GM12878 (cell line): Measurements from ENCODE around the gene ARMC3. TPM values are rescaled to one million over a fixed set of nuclear protein-coding genes. Genes with fewer than 3 reads are reported as not detected.

Experiments used
- ATAC-seq: fragments of 200-7000 bp; cut with Tn5 transposase; 3 replicates; pipeline ENCODE4 v1.9.1; 2020; ENCODE audit warnings: mild to moderate bottlenecking, moderate library complexity
- BruUV-seq: library from RNA; stranded (reverse); fragments of 400-500 nt; replicated peaks from 2 replicates; lab custom pipeline; 2021; lab: Mats Ljungman, UMichigan
- CTCF ChIA-PET: fragments of 300-600 bp; sonication (Branson Sonifier 250); formaldehyde crosslinking; extraction: SDS; loops from one replicate; lab custom pipeline; 2021; ENCODE audit warnings: inconsistent platforms; lab: Yijun Ruan, JAX
- POLR2A ChIA-PET: fragments of 350-600 bp; formaldehyde crosslinking; extraction: SDS; loops from one replicate; lab custom pipeline; 2021; ENCODE audit warnings: inconsistent platforms; lab: Charles Lee
- RAD21 ChIA-PET: fragments of 300-600 bp; sonication (Branson Sonifier 250); formaldehyde crosslinking; loops from one replicate; lab custom pipeline; 2023; ENCODE audit warnings: antibody characterized with exemption; ENCODE audit not compliant: unreplicated experiment; lab: Charles Lee
- SMC1A ChIA-PET: fragments of 300-600 bp; sonication (Branson Sonifier 250); formaldehyde crosslinking; loops from one replicate; lab custom pipeline; 2023; ENCODE audit not compliant: unreplicated experiment, uncharacterized antibody; lab: Charles Lee
- DNase-seq: peaks from one replicate; pipeline ENCODE4 v3.0.0-alpha.2; 2011; ENCODE audit warnings: low read depth, low spot score
- FAIRE-seq: peaks from 3 replicates; lab custom pipeline; 2011; peaks lifted over from hg19 to GRCh38; lab: Jason Lieb, UNC
- H2AFZ ChIP-seq: 2 replicates; pipeline ENCODE4 v1.6.0; 2011; ENCODE audit warnings: low read depth, low read length, control low read depth; ENCODE audit not compliant: control insufficient read depth
- H3K27ac ChIP-seq: 2 replicates; pipeline ENCODE4 v1.5.1; 2011; ENCODE audit warnings: control low read depth; ENCODE audit not compliant: control insufficient read depth, insufficient read depth
- H3K27me3 ChIP-seq, 2 experiments: replicated peaks in 1 of 2; 2 replicates each; pipeline versions ENCODE4 v1.6.0 to v1.6.1; 2011; ENCODE audit warnings: low read length in 1 of 2; ENCODE audit not compliant: control insufficient read depth in 2 of 2, insufficient read depth in 2 of 2
- H3K36me3 ChIP-seq, 2 experiments: 2 replicates each; pipeline ENCODE4 v1.5.1; 2011; ENCODE audit warnings: low read length in 1 of 2; ENCODE audit not compliant: control insufficient read depth in 2 of 2, insufficient read depth in 2 of 2
- H3K4me1 ChIP-seq: 2 replicates; pipeline ENCODE4 v1.6.1; 2011; ENCODE audit warnings: mild to moderate bottlenecking, low read length, moderate library complexity, mixed read lengths; ENCODE audit not compliant: control insufficient read depth, insufficient read depth
- H3K4me2 ChIP-seq: 2 replicates; pipeline ENCODE4 v1.6.0; 2011; ENCODE audit warnings: control low read depth; ENCODE audit not compliant: control insufficient read depth, insufficient read depth
- H3K4me3 ChIP-seq: fragments of 200-600 bp; sonication (generic); 2 replicates; pipeline ENCODE4 v1.5.1; 2016
- H3K79me2 ChIP-seq: 2 replicates; pipeline ENCODE4 v1.6.0; 2011; ENCODE audit warnings: low read length; ENCODE audit not compliant: control insufficient read depth, insufficient read depth
- H3K9ac ChIP-seq: 2 replicates; pipeline ENCODE4 v1.8.0; 2011; ENCODE audit warnings: low read length, control low read depth, mixed read lengths; ENCODE audit not compliant: control insufficient read depth, insufficient read depth
- H3K9me3 ChIP-seq: replicated peaks from 3 replicates; pipeline ENCODE4 v1.5.1; 2011; ENCODE audit warnings: mild to moderate bottlenecking, low read length; ENCODE audit not compliant: control insufficient read depth, insufficient read depth
- H4K20me1 ChIP-seq: 2 replicates; pipeline ENCODE4 v1.6.0; 2011; ENCODE audit not compliant: control insufficient read depth, insufficient read depth
- CUX1 ChIP-seq: IDR thresholded peaks from 2 replicates; pipeline ENCODE4 v1.6.1; 2012; ENCODE audit warnings: improper control_type of control experiment, low read depth, low read length; ENCODE audit not compliant: insufficient replicate concordance
- HDGF ChIP-seq: fragments of 450-650 bp; IDR thresholded peaks from 2 replicates; pipeline ENCODE4 v1.6.1; 2016; ENCODE audit warnings: antibody characterized with exemption
- NR2F1 ChIP-seq: fragments of 450-650 bp; conservative IDR thresholded peaks from 2 replicates; pipeline ENCODE4 v1.6.1; 2017; ENCODE audit warnings: mild to moderate bottlenecking
- PAX5 ChIP-seq: IDR thresholded peaks from 2 replicates; pipeline ENCODE4 v1.6.1; 2011; ENCODE audit warnings: low read depth, low read length, borderline replicate concordance
- TARDBP ChIP-seq: IDR thresholded peaks from 2 replicates; pipeline ENCODE4 v1.6.1; 2016; ENCODE audit warnings: borderline replicate concordance
- WGBS: methylation state at CpG from one replicate; pipeline ENCODE4 v1.1.6; 2016; ENCODE audit warnings: low lambda C conversion rate; ENCODE audit not compliant: insufficient replicate concordance, insufficient coverage; ENCODE audit errors: missing lambda C conversion rate; 5-methylcytosine and 5-hydroxymethylcytosine counted together
- in situ Hi-C: fragments of 300-500 bp; cut with MboI; formaldehyde crosslinking; loops from 9 replicates; pipeline ENCODE4 v1.14.3; 2018; ENCODE audit warnings: mixed read lengths
- intact Hi-C: fragments of 100-400 bp; cut with micrococcal nuclease; formaldehyde crosslinking; loops from one replicate; pipeline ENCODE4 v1.14.2; 2022; ENCODE audit not compliant: unreplicated experiment
- polyA plus RNA-seq, 11 experiments: library from polyadenylated mRNA; depleted of rRNA in 4 of 11; unstranded in 6 of 11; stranded (reverse) in 5 of 11; fragments of >200 nt; fragmentation: Nextera tagmentation in 4 of 11; fragmentation: Illumina TruSeq in 1 of 11; extraction: Ambion mirVana in 4 of 11; extraction: Trizol in 1 of 11; gene quantifications; 1 replicate in 1 of 11; 2 replicates in 10 of 11; pipeline versions ENCODE4 v1.2.1 to v1.2.3, GENCODE V29; 2011 to 2016; ENCODE audit warnings: inconsistent platforms in 2 of 11, missing spikeins in 2 of 11, low read depth in 1 of 11
- total RNA-seq, 4 experiments: library from RNA; depleted of rRNA in 3 of 4; stranded (reverse); fragments of >200 nt in 3 of 4; fragmentation: Illumina TruSeq in 1 of 4; extraction: Trizol in 1 of 4; gene quantifications; 2 replicates each; pipeline versions ENCODE4 v1.2.1 to v1.2.3, GENCODE V29; 2013 to 2021

ARMC3 gene
- total and polyA plus RNA-seq, 10 of the 15 experiments (the other 5 are each of a cell fraction or from before 2014, with no cell fraction given), result 0.01 to 0.06 TPM; not detected in 8

- RAD21 ChIA-PET, result no interaction called here
- Histone ChIP-seq H3K9me3 (no peaks in the 10 kb centered on the region), H3K4me3 (no peak overlapping the region), H3K27me3 (0 out of 4 replicates have a peak, but pooled peaks cover 0 to 1% of the 10 kb centered on the region in 2 experiments), H3K36me3 (no peaks in the 10 kb centered on the region), H2AFZ (no peak overlapping the region), H3K27ac (no peak overlapping the region), H3K4me1 (peaks cover 27% of the 10 kb centered on the region), H3K4me2 (no peak overlapping the region), H3K79me2 (no peaks in the 10 kb centered on the region), H4K20me1 (no peaks in the 10 kb centered on the region), H3K9ac (no peak overlapping the region)
- POLR2A ChIA-PET, result no interaction called here
- CTCF ChIA-PET, result interaction anchor here (0.7 to 1.1 kb wide), 2 partner anchors 30 to 84 kb away, joined by 3 read pairs; no protein-coding TSS in a partner anchor
- no peak for TF ChIP-seq TARDBP
- no peak for TF ChIP-seq HDGF
- no peak for TF ChIP-seq NR2F1
- TF ChIP-seq CUX1, result no peak
- TF ChIP-seq PAX5, result no peak
- whole genome bisulfite sequencing, result 97% methylated on average over 3 of the region's 3 CpGs
- FAIRE-seq, result no peak
- DNase-seq, result no peak
- BruUV-seq, result no TSS peak
- intact Hi-C loops, result loop anchor here (10.0 kb wide), 1 partner anchor 369 kb away; no protein-coding TSS in a partner anchor
- in situ Hi-C loops, result no loop called here
- SMC1A ChIA-PET, result no interaction called here
- ATAC-seq, result no peak
These were observed 145.7 kb downstream of the ARMC3 start for GRCh38 chr10:23073527-23073926.
